ENCODE results near the gene SH2B3. TPM values are rescaled to one million over a fixed set of nuclear protein-coding genes. Genes with fewer than 3 reads are reported as not detected.

The SH2B3 gene
- total and polyA plus RNA-seq, 2 experiments from 2014 or later: 8.1 to 59.3 TPM

DNA sequence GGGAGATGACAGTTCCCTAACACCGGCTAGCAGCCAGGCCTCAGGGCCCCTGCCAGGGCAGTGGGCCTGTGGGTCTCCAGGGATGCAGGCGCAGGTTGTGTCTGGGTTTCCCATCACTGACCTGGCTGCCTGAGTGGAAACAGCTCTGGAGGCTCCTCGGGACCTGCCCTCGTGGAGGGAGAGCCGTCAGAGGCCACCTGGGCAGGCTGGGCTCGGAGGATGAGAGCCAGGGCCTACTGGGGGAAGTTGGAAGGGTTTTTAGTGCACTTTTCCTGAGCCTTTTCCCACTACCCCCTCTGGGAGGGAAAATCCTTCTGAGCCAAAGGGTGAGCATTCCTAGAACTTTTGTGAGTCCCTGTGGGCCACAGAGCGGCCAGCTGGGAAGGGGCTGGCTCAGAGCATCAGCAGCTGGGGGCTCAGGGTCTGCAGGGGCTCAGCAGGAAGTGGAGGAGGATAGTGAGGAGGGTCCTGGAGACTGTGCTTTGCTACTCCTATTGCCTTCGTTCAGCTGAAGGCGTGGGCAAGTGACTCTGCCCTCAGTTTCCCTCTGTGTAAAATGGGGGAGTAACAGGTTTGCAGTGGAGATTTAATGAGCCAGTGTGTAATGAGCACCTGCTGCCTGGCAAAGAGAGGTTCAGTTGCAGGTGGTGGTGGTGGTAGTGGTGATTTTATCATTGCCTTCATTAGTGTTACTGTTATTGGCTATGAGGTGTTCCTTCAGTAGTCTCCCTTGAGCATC lies 1.8 kb downstream of the SH2B3 start:
- peaks cover 29% of the 10 kb centered on the region for H3K27me3 Mint-ChIP-seq (ENCODE audit: insufficient read depth, low read depth, poor library complexity)
- Histone ChIP-seq H3K4me1 (ENCODE audit: insufficient read depth) (peaks cover 69% of the 10 kb centered on the region), H3K79me2 (replicated peaks; ENCODE audit: insufficient read depth) (peaks cover 67% of the 10 kb centered on the region), H3K4me3 (peak overlapping the region; percentile 88), H3K27ac (ENCODE audit: low read depth) (no peak overlapping the region), H2AFZ (no peak overlapping the region), H3K36me3 (ENCODE audit: insufficient read depth) (no peaks in the 10 kb centered on the region), H3F3A (replicated peaks; ENCODE audit: low read depth) (peaks cover 12% of the 10 kb centered on the region), H3K4me2 (peak overlapping the region; percentile 97), H3K9me2 (ENCODE audit: insufficient read depth) (no peaks in the 10 kb centered on the region), H3K27me3 (ENCODE audit: insufficient read depth) (no peaks in the 10 kb centered on the region), H4K20me1 (replicated peaks; ENCODE audit: insufficient read depth) (peaks cover 19% of the 10 kb centered on the region)
- no peaks in the 10 kb centered on the region for H3K9me3 Mint-ChIP-seq
- no peak for DNase-seq (ENCODE audit: low spot score)
- H3K4me3 Mint-ChIP-seq: peak overlapping the region; percentile 88
- no peaks in the 10 kb centered on the region; the same call in 2 of the 3 replicates for H3K36me3 Mint-ChIP-seq (ENCODE audit: low read depth)
- H3K27ac Mint-ChIP-seq: no peak overlapping the region
- ATAC-seq: no peak
- TF ChIP-seq CREB1 (CRISPR knock-in tag; IDR thresholded peaks at IDR 0.05; ENCODE audit: low read depth): no peak
- no peak for TF ChIP-seq CTCF (conservative IDR thresholded peaks at IDR 0.05; ENCODE audit: low read depth in 2 of 2)
- no peak for TF ChIP-seq ZNF114 (CRISPR knock-in tag; IDR thresholded peaks at IDR 0.05)
- no peak for TF ChIP-seq ZNF462 (CRISPR knock-in tag; IDR thresholded peaks at IDR 0.05)
- TF ChIP-seq, protein P1, sequence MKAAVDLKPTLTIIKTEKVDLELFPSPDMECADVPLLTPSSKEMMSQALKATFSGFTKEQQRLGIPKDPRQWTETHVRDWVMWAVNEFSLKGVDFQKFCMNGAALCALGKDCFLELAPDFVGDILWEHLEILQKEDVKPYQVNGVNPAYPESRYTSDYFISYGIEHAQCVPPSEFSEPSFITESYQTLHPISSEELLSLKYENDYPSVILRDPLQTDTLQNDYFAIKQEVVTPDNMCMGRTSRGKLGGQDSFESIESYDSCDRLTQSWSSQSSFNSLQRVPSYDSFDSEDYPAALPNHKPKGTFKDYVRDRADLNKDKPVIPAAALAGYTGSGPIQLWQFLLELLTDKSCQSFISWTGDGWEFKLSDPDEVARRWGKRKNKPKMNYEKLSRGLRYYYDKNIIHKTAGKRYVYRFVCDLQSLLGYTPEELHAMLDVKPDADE (IDR thresholded peaks at IDR 0.05): no peak
- TF ChIP-seq REST (IDR thresholded peaks at IDR 0.05; ENCODE audit: unreplicated experiment): no peak
- TF ChIP-seq EZH2 (IDR thresholded peaks at IDR 0.05; ENCODE audit: low read depth, unreplicated experiment): no peak
- no peak for TF ChIP-seq POLR2AphosphoS5 (IDR thresholded peaks at IDR 0.05; ENCODE audit: low read depth)
- TF ChIP-seq NANOG (IDR thresholded peaks at IDR 0.05; ENCODE audit: borderline replicate concordance): no peak
- TF ChIP-seq STAT1 (IDR thresholded peaks at IDR 0.05; ENCODE audit: unreplicated experiment): no peak
- TF ChIP-seq JUNB (IDR thresholded peaks at IDR 0.05; ENCODE audit: unreplicated experiment): no peak
- TF ChIP-seq EZH2phosphoT487 (IDR thresholded peaks at IDR 0.05; ENCODE audit: unreplicated experiment): no peak
- TF ChIP-seq ZNF331 (CRISPR knock-in tag; IDR thresholded peaks at IDR 0.05; ENCODE audit: low read depth): no peak
- H3K4me1 Mint-ChIP-seq: peaks cover 61% of the 10 kb centered on the region

Measured in GM23338 (cell line).